ENCODE results near the gene ANK2.
A peak's percentile ranks its signal among the peaks of the same experiment; 100 is the strongest.

Gene ANK2

DNA sequence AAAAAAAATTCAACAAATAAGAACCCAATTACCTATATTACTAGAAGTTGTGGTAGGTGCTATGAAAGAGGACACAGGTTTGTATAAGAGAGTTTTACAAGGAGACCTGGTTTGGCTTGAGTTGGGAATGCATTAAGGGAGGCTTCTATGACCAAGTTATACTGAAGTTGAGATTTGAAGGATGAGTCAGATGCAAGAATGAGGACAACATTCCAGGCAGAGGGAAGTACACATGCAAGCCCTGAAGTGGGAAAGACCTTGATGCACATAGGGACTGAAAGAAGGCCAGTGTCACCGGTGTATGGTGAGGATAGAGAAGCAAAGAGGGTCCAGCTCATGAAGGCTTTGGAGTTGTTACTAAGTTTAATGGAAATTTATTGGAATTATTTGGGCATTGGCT is 52.2 kb downstream of the ANK2 start:
- no peak for DNase-seq

DNA sequence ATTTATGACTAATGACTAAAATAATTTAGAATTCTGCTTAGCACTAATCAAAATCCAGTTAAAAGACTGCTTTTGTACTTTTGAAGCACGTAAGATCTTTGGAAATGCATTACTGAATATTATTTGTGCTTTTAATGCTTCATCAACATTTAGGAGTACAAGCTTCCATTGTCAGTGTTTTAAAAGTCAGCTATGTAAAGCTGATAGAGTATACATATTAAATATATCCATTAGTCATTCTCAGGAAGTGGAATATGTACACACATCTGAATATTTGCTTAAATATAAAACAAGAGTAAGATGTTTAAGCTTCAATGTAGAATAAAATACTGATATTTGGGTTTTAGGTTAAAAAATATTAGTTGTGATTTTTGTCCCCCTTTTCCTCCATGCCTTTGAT is 54.1 kb downstream of the ANK2 start:
- DNase-seq: no peak

DNA sequence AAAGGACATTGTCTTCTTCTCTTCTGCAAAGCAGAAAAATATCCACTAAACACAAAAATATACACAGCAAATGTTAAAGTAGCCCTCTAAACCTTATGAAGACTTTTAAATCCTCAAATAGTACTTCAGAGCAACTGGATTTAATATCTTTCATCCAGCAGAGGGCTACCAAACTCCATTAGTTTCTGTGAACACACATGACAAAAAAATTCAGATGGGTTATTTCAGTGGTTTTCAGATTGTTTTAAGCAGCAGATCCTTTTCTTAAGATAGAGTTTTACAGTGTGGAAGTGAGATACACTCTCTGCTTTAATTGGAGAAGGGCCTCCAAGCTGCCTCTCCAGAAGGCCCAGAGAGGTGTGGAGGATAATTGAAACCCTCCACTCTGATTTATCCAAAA is 56.7 kb downstream of the ANK2 start:
- peak; percentile 62 for DNase-seq

DNA sequence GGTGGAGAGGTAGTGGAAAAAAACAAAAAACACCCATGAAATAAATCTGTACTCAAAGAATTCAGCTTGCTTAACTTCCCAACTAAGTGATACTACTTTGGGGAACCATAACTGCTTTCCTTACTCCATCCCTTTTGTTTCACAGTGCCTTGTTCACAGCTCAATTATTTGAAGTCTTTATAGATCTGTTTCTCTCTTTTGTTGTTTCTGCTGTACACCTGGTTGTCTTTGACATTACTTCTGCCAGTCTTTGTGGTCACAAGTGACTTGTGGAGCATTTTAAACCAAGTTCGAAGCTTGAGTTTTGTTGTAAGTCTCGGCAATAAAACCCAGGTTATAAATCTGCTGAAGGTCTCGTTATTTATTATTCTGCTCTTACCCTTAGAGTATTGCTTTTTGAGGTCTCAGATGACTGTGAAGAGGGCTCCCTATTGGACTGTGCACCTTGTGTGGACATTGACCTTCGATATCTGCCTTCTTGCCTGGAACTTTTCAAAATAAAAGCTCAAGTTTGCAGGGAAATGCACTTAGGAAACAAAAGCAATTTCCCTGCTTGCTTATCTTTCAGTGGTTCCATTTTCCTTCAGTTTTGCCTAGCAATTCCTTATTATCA is 59.8 kb downstream of the ANK2 start:
- DNase-seq: peak; percentile 17

DNA sequence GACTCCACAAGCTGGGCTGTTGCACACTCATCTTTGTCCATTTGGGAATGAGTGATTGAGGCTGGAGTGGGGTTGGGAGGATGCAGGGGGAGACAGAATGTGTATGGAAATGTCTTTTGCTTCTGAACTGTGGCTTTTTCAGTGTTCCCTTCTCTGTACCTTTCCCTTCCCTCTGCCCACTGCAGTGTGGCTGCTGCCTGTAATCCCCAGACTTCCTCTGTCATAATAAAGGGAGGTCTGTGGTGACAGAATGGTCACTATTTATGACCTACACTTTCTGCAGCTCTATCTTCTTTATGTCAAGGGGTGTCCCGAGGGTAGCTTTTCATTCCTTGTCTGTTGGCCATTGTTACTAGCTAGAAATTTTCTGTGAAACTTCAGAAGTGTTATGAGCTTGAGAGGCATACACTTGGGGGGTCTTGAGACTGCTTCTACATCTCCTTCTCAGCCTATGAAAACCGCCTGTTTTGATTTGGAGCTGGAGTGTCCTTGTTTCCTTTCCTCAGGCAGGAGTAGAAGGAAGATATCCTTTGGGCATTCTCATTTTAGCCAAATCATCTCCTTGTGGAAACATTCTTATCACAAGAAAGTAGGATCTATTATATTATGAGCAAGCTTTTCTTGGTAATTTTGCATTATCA is 63.0 kb downstream of the ANK2 start:
- DNase-seq: peak; percentile 19

DNA sequence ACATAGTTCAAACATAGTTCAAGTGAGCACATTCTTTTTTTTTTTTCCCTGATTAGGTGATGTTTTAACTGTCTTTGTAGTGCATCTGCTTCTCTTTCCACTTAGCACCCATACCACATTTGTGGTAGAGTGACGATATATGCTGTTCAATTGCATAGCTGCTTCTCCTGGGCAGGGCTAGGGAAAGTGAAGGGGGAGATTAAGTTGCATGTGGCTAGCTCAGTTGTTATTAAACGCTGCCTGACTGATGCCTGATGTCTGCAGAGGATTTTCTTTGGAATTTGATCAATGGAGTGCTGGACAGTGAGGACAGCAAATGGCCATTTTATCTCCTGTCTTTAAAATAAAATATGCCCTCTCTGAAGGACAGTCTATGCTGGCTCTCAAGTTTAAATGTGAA is 63.7 kb downstream of the ANK2 start:
- no peak for DNase-seq

DNA sequence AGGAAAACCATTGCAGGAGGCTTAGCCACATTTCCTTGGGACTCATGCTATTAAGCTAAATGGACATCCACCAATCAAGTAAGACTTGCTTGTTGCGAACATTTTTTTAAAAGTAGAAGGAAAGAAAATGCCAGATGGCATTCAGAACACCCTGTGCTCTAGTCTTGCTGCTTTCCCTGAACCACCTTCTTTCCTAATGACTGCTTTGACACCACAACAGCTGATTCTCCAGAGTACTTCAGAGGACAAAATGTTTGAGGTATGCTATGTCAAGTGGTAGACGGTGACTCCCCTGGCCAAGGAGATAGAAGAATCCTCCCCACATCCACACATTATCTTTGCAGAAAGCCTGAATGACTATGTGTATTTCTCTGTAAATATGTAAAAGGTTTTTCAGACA is 65.4 kb downstream of the ANK2 start:
- no peak for DNase-seq

DNA sequence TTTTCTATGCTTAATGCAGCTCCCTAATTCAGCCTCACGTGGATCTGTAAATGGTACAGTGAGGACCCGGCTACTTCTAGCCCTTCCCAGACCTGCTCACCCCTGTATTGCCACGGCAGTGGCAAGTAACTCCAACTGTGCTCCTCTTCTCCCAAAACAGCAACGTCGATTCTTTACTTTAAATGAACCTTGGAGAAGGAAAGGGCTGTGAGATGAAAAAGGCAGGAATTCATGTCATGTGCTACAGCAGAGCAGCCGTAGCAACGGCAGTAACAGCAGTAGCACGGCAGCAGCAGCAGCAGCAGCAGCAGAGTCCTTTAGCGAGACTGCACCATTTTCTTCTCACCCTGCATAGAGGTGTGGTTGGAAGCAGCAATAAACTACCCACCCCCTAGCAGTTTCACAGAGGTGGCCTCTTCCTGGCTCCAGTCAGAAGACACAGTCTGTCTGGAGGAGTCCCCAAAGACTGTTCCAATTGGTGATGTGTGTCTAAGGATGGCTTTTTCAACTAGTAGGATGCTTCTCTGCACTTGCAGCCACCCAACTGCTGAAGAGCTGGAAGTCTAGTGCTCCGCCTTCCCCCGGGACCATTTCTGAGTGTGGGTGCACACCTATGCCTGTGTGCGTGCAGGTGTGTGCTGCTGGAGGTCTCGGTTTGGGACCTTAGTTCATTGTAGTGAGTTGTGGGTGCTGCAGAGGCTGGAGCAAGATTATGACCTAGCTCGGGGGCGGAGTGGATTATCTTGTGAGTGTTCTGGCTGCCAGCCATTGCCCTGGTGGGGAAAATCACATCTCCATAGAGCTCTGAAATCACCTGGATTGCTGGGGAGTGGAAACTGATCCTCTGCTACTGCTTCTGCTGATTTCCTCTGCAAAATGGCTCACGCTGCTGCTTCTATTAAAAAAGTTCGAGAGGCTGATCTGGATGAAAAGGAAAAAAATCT is 67.2 kb downstream of the ANK2 start:
- no peak for DNase-seq

DNA sequence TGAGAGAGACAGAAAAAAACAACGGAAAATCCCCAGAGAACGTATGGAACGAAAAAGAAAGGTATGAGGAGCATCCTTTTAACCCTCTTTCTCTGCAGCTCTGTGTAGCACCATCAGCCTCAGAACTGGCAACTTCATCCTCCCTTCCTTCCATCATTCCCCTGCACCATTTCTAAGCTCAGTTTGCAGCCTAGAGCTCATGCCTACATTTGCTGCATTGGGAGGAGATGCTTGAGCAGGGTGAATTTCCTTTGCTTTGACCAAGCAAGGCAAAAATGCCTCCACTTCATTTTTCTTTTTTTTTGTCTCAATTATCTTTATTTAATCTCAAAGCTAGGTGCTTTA is 67.9 kb downstream of the ANK2 start:
- DNase-seq: no peak

DNA sequence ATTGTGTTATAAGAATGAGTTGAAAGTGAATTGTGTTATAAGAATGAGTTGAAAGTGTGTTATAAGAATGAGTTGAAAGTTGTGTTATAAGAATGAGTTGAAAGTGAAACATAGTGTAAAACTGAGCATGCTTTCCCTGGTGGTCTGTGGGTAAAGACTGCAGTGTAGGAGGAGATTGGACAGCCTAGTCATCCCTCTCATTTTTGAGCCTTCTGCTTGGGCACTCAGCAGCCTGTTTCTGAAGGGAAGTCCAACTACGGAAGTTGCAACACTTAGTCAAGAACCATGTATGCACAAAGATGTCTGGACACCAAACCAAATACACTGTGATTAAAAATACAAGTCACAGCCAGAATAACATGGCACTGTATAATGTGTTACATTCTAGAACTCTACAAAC is 72.6 kb downstream of the ANK2 start:
- no peak for DNase-seq

DNA sequence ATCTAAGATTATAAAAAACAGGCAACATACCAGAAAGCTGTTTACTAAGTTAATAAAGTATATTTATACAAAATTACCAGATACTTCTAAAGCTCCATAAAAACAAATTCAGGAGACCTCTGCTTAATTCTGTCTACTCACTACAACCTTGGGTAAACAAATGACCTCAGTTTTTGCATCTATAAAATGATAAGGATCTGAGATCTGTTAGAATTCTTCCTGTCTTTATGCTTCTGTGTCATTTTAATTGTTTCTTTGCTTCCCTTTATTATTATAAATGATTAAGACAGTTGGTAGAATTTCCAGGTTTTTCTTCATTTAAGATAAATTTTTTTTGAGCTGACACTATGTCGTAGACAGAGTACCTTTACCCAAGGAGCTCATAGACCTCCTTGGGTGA is 76.0 kb downstream of the ANK2 start:
- no peak for DNase-seq

DNA sequence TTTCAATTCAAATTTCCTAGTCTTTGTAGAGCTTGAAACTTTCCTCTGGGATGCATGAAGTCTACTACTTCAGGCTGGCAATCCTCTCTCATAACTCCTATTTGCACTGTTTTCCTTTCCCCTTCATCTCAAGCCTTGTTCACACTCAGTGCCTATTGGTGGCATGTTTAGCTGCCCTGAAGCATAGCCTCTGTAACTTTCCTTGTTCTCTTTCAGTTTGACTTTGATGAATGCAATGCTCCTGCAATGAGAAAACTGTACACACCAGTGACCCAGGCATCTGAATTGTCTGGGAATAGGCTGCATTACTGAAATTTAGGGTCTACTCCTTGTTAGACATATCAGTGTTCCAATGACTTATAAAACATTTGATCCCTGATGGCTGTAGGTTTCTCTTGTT is 81.7 kb downstream of the ANK2 start:
- DNase-seq: no peak

DNA sequence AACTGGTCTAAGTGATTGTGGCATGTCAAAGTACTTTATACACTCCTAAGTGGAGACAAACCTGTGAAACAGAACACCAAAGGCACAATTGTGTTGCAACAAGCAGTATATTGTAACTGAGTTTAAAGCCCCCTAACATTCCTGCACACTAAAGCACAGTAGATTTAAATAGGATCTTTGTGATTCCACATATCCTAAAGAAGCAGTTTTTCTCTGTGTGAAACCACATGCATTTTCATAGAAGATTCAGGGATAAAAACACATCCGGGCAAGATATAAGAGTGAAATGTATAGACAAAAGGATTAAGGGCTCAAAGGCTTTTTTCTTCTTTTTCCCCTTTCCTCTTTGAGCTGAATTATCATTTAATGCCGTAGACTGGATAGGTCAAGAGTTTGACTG is 82.2 kb downstream of the ANK2 start:
- no peak for DNase-seq

DNA sequence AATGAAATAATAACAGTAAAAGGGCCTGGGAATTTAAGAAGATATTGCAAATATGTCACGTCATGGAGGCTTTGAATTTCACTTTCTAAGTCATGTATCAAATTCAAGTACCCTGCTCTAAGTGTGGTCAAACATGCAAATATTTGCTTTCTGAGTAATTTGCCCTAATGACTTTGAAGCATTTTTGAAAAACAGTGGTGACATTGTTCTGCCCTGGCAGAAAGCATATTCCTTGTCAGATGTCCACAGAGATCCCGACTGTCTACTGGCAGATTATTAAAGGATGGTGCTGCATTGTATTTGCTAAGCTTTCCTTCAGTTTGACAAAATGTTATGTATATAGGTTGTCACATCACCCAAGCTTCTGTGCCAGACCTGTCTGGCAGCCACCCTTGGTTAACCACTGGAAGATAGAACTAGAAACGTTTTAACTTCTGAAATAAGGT is 92.5 kb downstream of the ANK2 start:
- peak; percentile 93 for DNase-seq

DNA sequence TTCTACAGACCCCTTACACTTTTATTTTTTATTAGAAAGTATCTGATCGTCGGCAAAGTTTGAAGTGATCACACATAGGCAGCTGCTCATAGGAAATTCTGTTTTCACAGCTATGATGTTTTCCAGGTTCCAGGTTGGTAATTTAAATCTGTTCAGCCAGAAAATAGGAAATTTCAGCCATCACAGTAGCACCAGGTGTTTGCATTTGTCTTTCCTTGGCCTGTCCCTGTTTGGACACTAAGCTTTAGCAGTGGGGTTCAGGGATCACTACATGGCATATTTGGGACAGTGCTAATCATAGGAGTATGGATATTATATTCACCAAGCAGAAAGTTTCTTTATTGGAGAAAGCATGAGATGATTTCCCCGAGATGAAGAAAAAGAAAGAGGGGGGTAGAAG is 92.9 kb downstream of the ANK2 start:
- DNase-seq: peak; percentile 39

DNA sequence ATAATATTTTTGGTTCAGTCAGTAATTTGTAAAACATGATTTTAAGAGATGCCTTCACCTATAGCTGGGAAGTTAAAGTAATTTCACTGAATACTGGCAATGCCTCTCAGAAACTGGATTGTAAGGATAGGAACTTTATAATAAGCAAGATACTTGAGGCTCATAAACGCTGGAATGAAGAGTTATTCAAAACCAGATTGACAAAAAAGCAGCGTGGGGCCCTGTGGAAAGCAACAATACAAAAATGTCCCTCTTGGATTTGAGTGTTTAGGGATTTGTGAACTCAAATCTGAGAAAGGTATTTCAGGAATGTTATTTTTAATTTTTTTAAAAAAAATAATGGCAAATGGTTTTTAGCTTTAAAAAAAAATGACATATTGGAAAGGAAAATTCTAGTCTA is 94.6 kb downstream of the ANK2 start:
- no peak for DNase-seq

DNA sequence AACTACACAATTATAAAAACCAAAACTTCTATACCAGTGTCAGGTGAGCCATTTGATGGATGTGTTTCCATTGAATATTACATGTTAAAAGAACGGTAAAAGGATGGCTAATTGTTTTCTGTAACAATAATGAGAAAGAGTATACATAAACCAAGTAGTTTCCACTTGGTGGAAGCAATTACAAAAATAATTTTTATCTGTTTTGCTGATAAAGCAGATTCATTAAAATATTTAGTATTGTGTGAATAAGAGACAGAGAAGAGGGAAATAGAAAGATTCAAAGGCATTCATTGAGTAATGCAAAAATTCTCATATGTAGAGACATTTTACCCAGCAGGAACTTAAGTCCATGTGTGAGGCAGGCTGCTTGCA is 95.7 kb downstream of the ANK2 start:
- DNase-seq: no peak

DNA sequence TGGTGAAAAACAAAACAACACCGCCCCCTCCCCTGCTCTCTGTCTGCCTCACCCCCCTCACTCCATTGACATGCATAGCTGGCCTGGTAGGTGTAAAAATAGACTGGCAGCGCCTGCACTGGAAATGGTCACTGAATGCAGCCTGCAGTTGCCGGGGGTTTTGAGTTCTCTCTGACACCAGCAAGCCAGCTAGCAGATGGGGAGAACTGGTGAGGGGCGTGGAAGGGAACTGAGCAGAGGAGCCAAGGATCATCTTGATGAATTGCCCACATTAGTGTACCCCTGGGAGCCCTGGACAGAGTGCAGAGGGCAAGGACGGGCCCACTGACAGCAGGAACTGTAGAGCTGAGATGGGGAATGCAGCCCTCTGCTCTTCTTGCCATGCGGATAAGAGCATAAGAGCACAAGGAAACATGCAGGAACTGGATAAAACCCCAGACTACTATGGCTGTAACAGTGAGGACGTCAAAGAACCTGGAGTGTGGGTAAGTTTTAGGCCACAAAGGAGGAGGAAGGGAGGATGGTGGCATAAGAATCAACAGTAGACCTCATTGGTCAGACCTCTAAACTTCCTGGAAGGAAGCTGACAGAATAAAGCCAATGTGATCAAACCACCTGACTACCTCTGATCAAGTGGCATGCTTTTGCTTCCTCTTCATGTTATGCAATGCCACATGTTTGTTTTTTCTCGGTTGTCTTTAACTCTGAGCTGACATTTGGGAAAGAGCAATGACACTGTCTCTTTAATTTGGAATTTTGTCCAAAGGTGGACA is 96.3 kb downstream of the ANK2 start:
- DNase-seq: peak; percentile 72

DNA sequence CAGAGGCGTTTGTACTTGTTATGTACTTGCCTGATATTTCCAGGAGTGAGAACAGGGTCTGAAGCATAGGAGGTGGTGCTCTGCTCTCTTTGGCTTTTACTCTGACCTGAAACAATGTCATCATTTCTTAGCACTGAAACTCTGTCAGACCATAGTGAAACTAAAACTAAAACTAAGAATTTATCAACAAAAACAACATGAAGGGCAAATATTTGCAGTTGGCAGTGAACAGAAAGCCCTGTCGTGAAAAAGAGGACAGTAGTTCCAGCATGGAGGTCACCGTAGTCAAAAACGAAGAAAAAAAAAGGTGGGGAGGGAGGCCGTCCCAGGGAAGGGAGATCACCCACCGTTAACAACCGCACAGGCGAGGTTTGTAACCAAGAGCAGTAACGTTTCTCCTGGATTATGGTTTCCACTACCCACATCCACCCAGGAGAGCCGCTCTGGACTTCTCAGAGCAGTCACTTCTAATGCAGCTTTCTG is 97.5 kb downstream of the ANK2 start:
- DNase-seq: peak; percentile 46

DNA sequence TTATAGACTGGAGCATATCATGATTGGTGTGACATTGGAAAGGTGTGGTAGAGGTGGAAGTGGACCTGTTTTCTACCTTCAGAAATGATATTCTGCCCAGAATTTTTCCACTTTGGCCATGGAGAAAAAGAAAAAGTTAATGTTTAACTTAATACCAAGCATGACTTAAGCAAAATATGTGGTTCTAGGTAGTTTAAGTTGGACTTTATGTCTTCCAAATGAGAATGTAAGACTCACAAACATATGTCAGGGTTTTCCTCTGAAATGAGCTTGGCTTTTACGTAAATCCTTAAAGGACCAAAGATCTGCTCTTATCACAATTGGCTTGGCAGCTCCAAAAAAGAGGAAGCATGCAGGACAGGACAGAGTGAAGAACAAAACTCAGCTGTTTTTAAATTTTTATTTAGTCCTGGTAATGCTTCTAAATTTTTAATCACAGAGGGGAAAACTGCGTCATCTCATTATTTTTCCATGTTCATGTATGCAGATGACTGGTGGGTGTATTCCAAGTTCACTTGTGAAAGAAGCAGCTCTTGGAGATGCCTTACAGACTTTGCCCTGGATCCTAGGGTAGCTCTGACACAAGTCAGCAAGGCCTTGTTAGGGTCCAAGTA is 98.2 kb downstream of the ANK2 start:
- DNase-seq: peak; percentile 36

DNA sequence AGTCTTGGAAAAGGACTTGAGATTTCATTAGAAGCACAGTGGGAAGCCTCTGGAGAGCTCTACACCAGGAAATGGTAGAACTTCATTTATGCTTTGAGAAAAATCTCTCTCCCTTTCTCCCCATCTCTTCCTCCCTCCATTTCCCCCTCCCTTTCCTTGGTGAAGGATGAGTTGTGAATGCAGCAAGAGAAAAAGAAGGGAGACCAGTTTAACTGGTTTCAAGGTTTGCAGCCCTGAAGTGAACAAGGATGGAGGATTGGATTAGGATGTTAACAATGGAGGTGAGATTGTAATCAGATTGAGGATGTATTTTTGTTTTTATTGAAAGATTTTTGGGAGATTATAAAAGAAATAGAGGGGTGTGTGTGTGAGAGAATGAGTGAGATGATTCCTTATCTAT is 99.5 kb downstream of the ANK2 start:
- DNase-seq: peak; percentile 76

DNA sequence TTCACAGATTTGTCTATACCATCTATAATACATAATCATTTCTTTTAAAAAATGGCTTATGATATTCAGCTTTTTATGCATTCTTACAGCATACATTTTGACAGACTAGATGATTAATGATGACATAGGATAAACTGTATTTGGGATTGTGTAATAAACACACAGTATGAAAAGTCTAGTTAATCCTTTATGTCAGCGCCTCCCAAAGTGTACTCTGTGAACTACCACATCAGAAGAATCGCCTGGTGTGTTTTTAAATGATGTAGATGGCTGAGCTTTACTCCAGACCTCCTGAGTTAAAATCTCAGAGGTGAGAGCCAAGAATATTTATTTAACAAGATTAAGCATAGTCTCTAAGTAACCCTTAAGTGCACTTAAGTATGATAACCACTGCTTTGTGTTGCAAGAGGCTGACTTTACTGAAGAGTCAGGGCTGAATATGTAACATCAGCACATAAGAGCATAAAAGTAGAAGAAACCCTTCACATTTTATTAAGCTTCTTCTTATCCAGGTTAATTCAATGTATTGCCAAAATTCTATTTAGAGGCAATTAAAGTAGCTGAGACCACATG is 104.2 kb downstream of the ANK2 start:
- DNase-seq: peak; percentile 47
